Lung microvascular endothelial cell (primary cell): ENCODE data around the gene CTNS. TPM values are rescaled to one million over a fixed set of nuclear protein-coding genes. Genes with fewer than 3 reads are reported as not detected.
A peak's percentile ranks its signal among the peaks of the same experiment; 100 is the strongest.

ENCODE experiments used
- DNase-seq, 2 donors: peaks; one replicate each; pipeline versions ENCODE4 v3.0.0 to v3.0.0-alpha.2; 2010; ENCODE audit warnings: low read depth in 2 of 2
- total RNA-seq: library from RNA; depleted of rRNA; stranded (reverse); fragments of >200 nt; gene quantifications from 2 replicates; pipeline ENCODE4 v1.2.1, GENCODE V29; 2014

The CTNS gene
- total RNA-seq, 1 donor from 2014 or later: 23.4 TPM

- no peak for DNase-seq
Observed at GRCh38 chr17:3657874-3658783, 21.6 kb downstream of the CTNS start.

DNA sequence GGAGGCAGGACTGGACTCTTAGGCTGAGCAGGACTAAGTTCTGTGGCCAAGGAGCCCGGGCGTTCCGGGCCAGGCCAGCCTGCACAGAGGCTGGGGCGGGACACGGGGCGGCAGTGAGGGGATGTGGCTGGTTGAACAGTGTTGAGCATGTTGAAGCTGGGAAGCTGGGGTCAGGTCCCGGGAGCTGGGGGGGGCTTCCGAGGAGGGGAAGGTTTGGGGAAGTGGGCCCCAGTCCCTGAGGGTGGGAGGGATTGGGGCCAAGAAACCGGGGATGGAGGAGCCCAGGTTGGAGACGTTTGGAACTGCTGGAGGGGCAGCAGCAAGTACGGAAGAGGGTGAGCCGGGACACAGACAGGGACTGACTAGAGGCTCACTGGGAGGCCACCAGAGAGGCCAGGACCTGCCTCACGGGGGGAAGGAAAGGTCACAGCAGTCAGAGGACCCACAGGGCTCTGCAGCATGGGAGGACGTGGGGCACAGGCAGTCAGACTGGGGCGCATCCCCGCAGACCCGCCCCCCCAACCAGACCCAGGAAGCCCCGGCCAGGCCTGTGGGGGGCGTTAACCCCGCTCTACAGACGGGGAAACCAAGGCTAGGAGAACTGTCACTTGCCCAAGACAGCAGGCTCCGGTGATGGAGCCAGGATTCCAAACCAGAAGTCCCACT, 22.4 kb downstream of the CTNS start:
- DNase-seq: no peak

GRCh38 chr17:3659541-3660111, 23.1 kb downstream of the CTNS start:
- DNase-seq: peak in 1 of 2 donors; percentile 81

GRCh38 chr17:3660311-3660891, 23.8 kb downstream of the CTNS start:
- no peak for DNase-seq

- DNase-seq: no peak
Observed at GRCh38 chr17:3663102-3664011, 26.8 kb downstream of the CTNS start.

GRCh38 chr17:3665834-3666233, 29.3 kb downstream of the CTNS start:
- DNase-seq: no peak

DNA sequence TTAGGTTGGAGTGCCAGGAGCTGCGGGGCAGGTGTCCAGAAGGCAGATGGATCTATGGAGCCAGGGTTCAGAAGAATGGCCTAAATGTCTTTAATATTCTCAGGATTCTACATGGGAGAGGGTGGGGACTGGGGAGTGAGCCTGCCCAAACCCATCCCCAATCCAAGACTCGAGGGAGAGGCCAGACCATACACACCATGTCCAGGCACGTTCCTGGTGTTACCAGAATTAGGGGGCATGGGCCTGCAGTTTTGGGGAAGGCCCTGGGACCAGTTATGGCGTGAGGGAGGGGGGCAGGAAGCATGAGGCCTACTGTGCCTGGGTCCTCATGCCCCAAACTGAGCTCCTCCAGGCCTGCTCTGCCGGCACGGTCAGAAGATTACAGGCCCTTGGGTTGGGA, 30.0 kb downstream of the CTNS start:
- DNase-seq: no peak

DNA sequence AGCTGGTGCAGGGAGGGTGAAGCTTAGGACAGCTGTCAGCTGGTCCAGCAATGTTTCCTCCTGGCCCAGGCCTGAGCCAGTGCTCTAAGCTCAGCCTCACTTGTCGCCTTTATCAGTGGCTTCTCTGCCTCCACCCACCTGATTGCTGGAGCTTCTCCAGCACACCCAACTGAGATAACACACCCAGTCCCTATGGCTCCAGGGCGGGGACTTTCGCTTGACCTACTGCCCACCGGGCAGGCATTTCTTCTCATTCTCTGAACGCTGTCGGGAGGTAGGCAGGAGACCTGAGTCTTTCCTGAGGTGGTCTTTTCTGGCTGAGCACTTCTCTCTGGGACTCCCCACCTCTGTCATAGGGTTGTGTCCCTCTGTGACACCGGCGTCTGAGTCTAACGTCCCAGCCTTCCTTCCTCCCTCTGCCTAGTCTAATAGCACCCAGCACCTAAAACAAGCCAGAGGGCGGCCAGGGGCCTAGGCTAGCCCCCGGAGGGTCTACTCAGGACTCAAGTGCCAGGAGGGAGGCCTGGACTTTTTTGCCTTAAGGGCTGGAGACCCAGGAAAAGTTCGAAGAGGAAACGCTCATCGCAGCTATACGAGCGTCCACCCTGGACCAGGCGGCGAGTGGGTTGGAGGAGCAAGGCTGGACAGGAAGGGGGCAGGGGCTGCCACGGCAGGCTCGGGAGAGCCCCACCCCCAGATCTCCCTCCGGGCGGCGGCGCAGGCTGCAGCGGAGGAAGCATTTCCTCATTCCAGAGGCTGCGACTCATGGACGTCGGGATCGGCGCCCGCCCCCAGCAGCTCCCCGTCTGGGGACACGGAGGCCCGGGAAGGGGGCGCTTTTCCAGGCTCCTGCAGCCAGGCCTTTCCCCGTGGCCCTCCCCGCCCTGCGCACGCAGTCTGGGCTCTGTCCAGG, 31.1 kb downstream of the CTNS start:
- DNase-seq: peak; percentile 92

- peak; percentile 98 to 99 for DNase-seq
Observed at GRCh38 chr17:3668279-3669084, 31.9 kb downstream of the CTNS start, which contains the start of the genes EMC6 and TAX1BP3. TSS of gene EMC6 (plus strand) at chr17:3668812. CDS start at chr17:3669147, 335 bp downstream. TSS of gene TAX1BP3 (minus strand) at chr17:3668578. CDS start at chr17:3668526, 52 bp downstream.

GRCh38 chr17:3669085-3669347, 32.5 kb downstream of the CTNS start:
- DNase-seq: no peak

DNA sequence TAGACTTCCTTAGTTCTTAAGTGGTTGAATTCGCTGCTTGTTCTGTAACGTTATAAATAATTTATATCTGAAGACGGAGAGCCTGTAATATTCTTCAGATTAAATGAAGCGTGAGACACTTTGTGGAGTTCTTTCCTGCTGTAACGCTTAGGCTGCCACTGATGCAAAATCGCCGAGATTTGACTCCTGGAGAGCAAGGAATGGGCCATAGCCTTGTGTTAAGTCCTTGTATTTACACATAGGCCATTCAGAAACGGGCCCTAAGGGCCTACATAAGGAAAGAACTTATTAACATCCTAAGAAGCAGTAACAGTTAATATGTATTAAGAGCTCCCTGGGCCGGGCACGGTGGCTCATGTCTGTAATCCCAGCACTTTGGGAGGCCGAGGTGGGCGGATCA, 33.0 kb downstream of the CTNS start:
- no peak for DNase-seq

- no peak for DNase-seq
Observed at GRCh38 chr17:3672571-3672970, 36.0 kb downstream of the CTNS start.

GRCh38 chr17:3675886-3676285, 39.3 kb downstream of the CTNS start:
- no peak for DNase-seq

DNA sequence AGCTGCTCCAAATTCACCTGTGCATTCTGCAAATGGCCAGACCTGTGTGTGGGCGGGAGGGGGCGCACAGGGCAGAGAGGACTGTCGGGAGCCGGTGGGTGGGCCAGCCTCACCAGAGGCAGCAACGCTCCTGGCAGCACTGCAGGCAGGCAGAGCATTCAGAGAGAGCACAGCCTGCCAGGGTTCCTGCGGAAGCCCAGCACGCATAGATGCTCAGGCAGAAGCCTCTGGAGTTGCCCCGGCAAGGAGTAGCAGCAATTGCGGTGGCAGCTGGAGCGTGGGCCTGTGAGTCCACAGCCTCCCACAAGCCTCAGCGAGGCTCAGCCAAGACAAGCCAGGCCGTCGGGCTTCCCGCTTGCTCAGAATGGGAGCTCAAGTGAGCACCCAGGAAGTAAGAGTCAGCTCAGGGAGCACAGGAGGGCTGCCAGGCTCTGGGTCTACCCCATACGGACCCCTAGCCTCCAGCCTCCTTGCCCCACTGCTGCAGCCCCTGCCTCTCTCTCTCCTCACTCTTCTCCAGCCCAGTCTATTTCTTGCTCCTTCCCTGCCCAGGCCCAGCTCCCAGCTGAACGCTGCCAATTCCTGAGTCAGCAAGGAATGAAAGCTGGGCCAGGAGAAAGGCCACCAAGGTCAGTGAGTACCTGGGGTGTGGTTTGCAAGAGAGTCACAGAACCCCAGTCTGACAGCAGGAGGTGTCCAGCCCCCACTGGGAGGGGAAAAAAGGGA, 41.7 kb downstream of the CTNS start:
- no peak for DNase-seq

GRCh38 chr17:3678821-3679530, 42.4 kb downstream of the CTNS start:
- no peak for DNase-seq

DNA sequence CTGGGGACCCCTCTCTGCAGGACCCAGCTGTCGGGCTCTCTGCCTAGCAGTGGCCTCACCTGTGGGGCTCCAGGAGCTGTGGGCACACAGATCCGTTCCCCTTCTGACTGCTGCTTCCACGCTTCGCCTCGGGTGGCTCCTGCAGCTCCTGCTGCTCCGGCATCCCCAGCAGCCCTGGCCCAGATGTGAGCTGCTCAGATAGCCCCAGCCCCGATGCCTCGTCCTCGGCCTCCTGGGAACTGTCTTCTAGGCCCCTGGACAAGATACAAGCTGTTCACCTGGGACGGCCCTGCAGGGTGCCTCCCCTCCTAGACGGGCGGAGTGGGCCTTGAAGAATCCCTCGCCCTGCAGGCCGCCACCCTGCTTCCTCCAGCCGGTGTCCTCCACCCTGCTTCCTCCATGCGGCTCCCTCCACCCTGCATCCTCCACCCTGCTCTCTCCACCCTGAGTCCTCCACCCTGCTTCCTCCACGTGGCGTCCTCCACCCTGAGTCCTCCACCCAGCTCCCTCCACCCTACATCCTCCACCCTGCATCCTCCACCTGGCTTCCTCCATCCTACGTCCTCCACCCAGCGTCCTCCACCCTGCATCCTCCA, 43.1 kb downstream of the CTNS start:
- DNase-seq: no peak

DNA sequence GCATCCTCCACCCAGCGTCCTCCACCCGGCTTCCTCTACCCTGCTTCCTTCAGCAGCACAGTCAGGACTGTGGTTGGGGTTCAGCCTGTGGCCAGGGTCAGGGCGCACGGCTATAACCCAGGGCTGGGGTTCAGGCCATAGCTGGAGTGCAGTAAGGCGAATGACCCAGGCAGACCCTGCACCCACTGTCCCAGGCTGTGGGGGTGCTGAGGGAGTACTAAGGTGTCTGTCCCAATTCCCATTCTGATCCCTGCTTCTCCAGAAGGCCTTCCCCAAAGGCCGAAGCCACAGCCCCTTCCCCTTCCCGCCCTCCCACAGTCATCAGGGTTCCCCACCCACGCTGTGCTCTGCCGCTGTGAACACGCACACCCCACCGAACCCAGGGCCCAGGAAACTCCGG, 44.5 kb downstream of the CTNS start:
- no peak for DNase-seq
